GM11168 (cell line): ENCODE measurements around the gene COL11A2.

Source experiments
- in situ Hi-C: fragments of 300-500 bp; cut with MboI; formaldehyde crosslinking; loops from one replicate; pipeline ENCODE4 v1.12.0; 2022; ENCODE audit warnings: low sequenced_read_pairs; ENCODE audit not compliant: unreplicated experiment

The COL11A2 gene

GRCh38 chr6:33194431-33194979 is 2.2 kb upstream of the COL11A2 start:
- in situ Hi-C loops: no loop called here

DNA sequence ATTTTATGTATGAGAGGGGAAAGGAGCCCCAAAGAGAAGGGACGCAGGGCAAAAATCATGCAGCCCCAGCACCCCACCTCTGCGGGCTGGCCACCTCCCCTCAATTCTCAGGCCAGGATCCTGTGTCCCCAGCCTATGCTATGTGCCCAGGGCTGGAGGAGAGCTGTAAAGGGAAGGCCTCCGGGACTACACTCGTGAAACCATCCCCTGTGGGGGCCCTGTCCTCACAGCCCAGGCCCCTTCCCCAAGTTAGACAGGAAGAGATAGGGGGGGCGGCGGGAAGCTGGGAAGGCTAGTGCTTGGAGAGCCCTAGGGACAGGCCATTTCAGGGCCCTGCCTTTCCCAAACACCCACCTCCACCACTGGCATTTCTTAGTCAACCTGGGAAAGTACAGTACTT is 1.4 kb upstream of the COL11A2 start:
- in situ Hi-C loops: no loop called here

- in situ Hi-C loops: no loop called here
Observed at GRCh38 chr6:33192671-33193602, 670 bp upstream of the COL11A2 start.

- in situ Hi-C loops: no loop called here
Observed at GRCh38 chr6:33191383-33192104, 723 bp downstream of the COL11A2 start.

GRCh38 chr6:33190504-33191107 is 1.7 kb downstream of the COL11A2 start:
- in situ Hi-C loops: no loop called here

DNA sequence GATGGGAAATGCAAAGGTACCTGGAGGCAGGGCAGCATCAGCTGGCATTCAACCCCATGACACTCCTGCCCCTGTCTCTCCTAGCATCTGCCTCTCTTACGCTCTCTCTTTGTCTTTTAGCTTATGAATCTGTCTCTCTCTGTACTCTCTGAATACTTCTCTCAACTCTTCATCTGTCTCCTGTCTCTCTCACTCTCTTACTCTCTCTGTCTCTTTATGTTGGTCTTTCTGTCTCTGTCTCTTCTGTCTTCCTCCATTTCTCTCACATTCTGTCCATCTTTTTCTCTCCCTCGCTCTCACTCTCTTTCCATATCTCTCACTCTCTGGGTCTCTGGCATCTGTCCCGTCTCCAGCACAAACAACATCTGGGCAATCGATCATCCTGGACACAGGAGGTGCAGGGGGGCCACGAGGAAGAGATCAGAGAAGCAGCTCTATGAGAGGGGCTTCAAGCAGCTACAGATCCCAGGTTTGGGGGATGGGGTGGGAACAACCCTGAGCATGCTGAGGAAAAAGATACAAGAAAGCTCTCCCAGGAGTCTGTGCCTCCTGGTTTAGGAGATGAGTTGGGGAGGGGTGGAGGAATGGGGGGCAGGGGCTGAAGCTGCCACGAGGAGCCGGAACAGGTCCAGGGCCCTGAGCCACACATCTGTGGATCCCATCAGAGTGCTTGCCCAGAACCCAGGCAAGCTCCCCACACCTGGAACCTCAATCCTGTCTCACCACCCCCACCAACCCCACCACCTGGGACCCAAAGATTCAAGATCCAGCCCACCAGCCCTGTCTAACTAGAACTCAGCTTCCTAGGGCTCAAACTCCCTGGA is 2.4 kb downstream of the COL11A2 start:
- in situ Hi-C loops: no loop called here

GRCh38 chr6:33189164-33189563 is 3.1 kb downstream of the COL11A2 start:
- in situ Hi-C loops: no loop called here

- in situ Hi-C loops: no loop called here
Observed at GRCh38 chr6:33187809-33188208, 4.5 kb downstream of the COL11A2 start.

DNA sequence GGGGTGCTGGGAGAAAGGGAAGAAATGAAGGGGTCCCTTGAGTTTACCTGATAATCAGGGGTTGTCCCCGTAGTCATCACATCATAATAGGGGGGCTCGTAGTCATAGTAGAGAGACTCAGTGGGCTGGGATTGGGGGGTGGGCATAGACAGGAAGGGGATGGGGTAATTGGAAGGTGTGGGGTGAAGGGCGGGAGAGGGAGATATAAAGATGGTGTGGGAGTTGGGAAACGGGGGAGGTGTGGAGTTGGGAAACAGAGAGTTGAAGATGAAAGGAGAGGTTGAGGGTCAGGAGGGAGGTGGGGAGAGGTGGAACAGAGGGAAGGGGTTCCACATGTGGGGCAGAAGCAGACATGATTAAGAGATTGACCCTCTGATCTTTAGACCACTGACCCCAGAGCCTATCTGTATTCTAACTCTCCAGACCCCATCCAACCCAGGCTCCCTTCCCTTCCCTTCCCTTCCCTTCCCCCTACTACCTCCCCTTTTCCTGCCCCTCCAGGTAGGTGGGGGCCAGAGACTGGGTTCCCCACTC is 6.5 kb downstream of the COL11A2 start:
- in situ Hi-C loops: no loop called here

DNA sequence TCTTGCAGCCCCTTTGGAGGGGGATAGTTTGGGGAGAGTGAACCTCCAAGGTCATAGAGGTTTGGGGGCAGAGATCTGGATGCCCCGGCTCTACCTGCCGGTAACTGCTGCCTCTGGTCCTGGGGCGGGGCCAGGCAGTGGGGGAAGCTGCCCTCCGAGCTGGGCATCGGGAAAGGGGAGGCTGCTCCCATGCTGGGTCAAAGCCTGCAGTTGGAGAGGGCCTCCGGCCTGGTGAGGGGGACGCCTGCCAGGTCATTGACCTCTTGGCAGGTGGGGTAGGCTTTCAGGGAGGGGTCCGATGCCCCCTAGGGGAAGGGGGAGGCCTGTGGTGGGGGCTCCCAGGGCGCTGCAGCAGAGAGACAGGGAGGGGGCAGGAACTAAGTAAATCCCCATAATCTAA is 7.1 kb downstream of the COL11A2 start:
- in situ Hi-C loops: no loop called here

- in situ Hi-C loops: no loop called here
Observed at GRCh38 chr6:33183071-33183683, 9.1 kb downstream of the COL11A2 start.

DNA sequence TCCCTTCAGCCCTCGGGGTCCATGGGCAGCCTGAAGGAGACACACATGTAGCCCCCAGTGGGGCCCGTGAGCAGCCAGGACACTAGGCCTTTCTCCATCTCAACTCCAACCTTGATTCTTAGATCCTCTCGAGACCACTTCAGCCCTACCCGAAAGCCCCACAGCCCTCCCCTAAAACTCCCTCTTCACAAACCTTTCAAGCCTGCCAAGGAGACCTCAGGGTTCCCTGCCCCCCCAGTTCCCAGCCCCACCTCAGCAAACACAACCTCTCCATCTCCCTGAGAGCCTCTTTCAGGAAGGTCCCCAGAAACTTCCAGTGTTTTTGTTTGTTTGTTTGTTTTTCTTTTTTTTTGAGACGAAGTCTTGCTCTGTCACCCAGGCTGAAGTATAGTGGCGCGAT is 11.1 kb downstream of the COL11A2 start:
- in situ Hi-C loops: no loop called here

GRCh38 chr6:33178755-33179475 is 13.4 kb downstream of the COL11A2 start:
- in situ Hi-C loops: no loop called here

DNA sequence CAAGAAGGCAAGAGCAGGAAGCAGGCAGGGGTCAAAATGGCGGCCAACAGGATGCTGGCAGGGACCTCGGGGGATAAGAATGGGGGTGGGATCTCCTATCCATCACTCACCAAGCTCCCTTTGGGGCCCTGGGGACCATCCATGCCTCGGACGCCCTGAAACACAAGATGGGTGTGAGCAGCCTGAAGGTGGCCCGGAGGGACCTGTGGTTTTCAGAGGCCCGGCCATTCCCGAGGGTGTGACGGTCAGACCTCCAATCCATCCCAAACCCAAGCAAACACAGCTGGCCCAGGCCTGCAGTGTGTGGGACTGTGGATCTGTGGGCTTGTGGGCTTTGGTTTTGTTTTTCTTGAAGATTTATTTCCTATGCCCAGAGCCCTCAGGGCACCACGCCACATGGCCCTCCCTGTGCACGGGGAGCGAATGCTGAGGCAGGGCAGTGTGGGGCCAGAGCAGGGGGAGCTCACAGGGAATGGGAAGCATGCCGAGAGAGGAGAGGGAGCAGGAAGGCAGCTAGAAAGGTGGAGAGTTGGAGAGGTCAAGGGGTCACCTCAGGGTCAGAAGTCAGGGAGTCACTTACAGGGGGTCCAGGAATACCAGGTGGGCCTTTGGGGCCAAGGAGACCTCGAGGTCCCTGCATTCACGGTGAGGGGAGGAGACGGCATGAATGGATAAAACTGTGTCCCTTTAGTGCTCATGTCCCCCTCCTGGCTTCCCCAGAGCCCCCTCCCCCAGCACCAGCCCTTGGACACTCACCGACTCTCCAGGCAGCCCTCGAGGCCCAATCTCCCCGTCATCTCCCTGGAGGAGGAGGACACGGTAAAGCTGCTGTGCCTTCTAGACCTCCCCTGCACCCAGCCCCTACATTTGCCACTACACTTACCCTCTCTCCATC is 14.5 kb downstream of the COL11A2 start:
- in situ Hi-C loops: no loop called here

GRCh38 chr6:33176906-33177305 is 15.4 kb downstream of the COL11A2 start:
- in situ Hi-C loops: no loop called here

DNA sequence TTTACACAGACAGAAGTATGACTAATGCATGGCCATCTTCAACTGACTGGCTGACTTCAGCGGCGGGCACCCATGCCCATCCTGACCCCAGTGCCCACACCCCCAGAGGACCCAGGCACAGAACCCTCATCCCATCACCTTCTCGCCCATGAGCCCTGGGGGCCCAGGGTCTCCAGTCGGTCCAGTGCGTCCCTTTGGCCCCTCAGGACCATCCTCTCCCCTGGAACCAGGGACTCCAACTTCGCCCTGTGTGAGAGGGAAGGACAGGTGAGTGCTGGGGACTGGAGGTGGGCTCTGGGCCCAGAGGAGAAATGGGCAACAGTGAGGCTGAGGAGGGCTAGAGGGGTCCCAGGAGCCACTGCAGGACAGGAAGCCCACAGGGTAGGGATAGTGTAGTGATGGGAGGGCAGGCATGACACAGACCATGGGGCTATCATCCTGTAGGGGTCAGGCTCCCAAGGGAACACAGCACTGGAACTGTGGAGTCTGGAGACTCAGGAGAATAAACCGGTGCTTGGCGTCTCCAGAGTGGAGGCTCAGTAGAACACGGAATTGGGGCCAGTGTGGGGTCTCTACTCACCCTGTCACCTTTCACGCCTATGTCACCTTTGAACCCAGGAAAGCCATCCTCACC is 16.7 kb downstream of the COL11A2 start:
- in situ Hi-C loops: no loop called here

GRCh38 chr6:33174784-33175183 is 17.5 kb downstream of the COL11A2 start:
- in situ Hi-C loops: no loop called here
